ENCODE data around the gene KLHL13.
"Not testable (repeated sequence)": the region's sequence is repeated elsewhere in the genome, so short reads cannot be mapped to it uniquely, and the experiment has no call there.

KLHL13 gene

DNA sequence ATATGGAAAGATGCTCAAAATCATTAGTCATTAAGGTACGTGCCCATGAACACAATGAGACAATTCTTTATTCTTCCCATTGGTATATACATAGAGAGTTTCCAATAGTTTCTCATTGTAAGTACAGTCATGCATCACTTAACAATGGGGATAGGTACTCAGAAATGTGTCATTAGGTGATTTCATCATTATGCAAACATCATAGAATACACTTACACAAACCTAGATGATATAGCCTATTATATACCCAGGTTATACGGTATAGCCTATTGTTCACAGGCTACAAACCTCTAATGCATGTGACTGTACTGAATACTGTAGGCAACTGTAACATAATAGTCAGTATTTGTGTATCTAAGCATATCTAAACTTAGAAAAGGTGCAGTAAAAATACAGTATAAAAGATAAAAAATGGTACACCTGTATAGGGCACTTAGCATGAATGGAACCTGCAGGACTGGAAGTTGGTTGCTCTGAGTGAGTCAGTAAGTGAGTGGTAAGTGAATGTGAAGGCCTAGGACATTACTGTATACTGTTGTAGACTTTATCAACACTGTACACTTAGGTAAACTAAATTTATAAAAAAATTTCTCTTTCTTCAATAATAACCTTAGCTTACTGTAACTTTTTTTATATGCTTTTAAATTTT, 49.6 kb downstream of the KLHL13 start:
- no peak for DNase-seq

DNA sequence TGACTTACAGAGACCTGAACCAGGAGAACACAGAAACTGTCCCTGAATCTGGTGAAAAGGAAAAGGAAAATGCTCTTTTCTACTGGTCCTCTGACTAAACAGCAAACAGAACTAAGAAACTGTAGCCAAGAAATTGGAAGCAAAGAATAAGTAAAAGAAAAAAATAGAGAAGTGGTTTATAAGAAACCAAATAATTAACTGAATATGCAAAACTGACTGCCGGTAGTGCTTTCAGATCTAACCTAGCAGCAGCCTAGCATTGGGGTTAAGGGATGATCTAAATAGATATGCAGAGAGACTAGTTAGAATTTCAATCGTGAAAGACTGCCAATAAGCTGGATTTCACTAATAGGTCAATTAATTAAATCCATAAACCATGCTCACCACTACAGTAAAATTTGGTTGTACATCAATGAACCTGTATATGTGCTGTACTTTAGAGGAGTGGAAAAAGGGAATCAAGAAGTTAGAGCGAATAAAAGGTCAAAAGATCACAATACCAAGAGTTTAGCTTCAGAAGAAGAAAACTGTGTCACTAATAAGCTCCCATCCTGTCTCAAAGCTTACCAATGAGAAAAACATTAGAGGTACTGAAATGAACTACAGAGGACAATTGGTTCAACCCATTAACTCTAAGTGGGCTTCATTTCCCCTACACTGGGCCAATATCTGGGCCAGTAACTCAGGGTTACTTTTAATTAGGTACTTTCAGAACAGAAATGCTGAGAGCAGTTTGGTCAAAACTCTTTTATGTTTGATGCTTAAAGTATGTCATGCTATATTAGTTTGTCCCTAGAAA, 53.6 kb downstream of the KLHL13 start:
- no peak for DNase-seq

DNA sequence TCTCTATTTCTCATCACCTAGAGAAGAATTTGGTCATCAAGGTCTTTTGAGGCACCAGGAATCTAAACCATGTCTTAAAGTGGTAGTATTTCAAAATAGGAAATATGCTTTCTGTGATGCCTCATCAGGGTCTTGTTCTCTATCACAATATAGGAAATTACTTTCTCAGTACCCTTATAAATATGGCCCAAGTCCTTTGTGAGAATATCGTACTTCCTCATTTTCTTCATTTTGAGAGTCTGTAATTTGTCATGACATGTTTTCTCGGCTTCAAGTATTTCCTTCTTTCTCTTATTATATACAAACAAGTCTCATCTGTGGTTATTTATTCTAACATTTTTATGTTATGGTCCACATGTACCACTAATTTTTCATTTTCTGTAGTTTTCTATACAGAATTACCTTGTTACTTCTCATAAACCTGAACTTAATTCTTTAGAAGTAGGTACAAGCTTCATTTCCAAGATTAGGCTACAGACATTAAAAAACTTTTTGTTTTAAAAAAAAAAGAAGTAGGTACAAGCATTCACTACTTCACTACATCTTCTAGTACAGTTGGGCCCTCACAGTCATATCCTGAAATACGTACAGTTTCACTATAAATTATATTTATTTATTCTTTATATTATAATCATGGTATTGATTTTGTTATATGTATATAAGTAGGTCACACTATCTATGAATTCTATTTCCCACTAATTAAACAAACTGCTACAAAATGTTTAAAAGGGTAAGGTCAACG, 54.4 kb downstream of the KLHL13 start:
- no peak for DNase-seq

DNA sequence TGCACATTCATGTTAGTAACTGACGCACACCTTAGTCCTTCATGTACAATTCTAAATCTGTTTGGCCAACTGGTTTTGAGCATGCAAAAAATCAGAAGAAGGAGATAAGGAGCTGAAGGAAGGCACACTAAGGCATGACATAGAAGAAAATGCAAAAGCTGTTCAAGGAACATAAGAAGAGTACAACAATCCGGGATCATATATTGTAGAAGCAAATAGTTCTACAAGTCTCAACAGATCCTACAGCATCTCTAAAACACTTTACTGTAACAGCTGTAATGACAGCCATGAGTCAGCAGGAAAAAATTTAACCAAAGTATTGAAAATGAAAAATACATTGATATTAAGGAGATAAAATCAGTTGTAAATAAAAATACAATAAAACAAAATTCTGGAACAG, 57.7 kb downstream of the KLHL13 start:
- DNase-seq, result no peak

DNA sequence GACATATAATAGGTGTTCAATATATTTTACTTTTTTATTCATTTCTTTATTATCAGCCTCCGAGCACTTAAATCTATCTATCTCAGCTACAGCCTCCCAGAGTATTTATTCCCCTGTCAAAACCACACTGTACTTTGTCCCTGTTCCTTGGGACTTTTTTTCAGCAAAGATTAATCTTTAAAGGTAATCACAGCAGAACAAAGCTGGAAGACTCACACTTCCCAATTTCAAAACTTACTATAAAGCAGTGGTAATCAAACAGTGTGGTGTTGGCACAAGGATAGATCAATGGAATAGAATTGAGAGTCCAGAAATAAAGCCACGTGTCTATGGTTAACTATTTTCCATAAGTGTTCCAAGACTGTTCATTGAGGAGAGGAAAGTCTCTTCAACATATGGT, 59.7 kb downstream of the KLHL13 start:
- DNase-seq, result no peak

DNA sequence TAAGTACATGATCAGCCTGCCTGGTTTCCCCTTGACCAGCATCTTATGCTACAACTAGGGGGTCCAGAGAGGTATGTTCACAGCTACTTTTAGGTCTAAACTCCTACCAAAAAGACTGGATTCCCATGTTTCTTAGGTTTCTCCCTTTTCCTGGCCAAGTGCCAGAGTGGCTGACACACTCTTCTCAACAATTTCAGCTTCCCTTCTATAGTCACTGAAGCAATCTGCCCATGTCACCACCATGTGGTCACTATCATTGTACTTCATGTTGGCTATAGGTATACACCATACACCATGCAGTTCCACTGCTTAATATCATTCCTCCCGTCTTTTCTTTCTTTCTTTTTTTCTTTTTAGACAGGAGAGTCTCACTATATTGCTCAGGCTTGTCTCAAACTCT, 66.9 kb downstream of the KLHL13 start:
- DNase-seq, result no peak

DNA sequence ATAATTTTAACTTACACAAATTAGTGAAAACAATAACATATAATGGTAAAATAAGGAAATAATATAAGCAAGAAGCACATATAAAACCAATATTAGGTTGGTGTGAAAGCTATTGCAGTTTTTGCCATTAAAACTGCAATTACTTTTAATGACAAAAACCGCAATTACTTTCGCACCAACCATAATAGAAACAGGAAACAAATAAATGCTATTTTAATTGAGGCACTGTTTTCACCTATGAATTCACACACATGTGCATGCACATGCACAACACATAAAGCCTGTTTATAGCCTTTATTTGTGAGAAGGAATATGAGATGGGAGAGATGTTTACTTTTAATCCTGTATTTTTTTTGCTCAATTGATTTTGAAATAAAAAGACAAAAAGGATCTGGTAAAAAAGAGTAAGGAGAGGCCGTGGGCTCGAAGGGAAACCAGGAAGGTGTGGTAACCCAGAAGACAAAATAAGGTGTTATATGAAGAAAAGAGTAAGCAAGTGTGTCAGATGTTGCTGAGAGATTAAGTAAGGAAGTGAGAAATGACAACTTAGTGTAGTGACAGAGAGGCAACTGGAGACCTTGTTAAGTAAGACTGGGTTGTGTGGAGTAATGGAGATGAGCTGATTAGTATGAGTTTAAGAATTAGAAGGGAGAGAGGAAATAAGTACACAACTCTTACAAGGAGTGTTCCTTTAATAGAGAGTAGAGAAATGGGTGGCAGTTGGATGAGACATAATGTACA, 69.0 kb downstream of the KLHL13 start:
- DNase-seq, result no peak

DNA sequence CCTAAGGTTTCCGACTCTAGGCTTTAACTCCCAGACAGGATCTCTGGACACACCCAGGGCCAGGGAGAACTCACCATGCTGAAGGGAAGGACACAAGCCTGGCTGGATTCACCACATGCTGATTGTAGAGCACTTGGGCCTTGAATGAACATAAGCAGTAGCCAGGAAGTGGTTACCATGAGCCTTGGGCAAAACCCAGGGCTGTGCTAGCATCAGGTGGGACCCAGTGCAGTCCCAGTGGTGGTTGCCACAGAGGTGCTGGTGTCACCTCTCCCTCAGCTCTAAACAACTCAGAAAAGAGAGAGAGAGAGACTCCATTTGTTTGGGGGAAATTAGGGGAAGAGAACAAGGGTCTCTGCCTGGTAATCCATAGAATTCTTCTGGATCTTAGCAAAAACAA, 77.0 kb downstream of the KLHL13 start:
- no peak for DNase-seq

DNA sequence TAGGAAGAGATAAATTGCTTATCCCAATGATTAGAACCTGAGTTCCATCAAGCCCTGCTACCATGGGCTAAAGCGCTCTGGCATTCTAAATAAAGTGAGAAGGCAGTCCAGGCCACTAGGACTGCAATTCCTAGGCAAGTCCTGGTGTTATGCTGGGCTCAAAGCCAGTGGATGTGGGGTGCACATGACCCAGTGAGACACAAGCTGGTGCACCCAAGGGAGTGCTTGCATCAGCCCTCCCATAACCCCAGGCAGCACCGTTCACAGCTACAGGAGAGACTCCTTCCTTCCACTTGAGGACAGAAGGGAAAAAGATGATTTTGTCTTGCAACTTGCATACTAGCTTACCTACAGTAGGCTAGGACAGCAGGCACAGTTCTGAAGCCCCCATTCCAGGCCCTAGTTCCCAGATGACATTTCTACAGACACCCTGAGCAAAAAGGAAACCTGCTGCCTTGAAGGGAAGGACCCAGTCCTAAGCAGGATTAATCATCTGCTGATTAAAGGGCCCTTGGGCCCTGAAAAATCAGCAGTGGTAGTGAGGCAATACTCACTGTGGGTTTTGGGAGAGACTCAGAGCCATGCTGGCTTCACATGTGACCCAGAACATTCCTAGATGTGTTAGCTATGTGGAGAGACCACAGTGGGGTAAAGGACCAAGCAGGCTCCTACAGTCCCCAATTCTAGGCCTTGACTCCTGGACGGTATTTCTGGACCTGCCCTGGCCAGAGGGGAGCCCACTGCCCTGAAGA, 77.8 kb downstream of the KLHL13 start:
- DNase-seq, result no peak

DNA sequence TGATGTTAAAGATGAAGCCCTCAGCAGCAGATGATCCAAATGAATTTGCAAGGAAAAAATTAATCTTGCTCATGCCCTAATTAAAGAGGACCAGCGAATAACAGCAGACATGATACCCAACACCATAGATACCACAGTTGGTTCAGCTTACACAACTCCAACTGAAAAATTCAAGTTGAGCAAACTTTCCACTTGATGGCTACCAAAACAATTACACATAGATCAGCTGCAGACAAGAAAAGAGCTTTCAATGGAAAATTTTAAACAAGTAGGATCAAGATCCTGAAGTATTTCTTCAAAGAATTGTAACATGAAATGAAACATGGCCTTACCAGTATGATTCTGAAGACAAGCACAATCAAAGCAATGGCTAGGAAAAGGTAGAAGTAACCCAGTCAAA, 90.0 kb downstream of the KLHL13 start:
- no peak for DNase-seq

DNA sequence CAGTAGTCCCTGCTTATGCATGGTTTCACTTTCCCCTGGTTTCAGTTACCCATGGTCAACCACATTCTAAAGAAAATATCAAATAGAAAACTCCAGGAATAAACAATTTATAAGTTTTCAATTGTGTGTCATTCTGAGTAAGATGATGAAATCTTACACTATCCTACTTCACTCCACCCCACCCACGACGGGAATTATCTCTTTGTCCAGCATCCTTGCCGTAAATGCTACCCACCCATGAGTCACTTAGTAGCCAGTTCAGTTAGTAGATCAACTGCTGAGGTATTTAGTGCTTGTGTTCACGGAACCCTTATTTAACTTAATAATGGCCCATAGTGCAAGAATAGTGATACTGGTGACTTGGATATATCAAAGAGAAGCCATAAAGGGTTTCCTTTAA, 91.4 kb downstream of the KLHL13 start:
- DNase-seq, result no peak

DNA sequence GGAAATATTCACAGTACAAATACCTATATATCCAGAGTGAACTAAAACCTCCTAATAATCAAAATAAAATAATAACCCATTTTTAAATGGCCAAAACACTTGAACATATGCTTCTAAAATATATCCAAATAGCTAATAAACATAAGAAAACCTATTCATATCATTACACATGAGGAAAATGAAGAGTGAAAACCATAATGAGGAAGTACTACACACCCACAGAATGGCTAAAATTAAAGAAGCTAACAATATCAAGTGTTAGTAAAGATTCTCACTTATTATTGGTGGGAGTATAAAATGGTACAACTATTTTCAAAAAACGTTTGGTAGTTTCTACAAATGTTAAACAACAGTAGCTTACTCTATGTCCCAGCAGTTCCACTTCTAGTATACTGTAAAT, 92.1 kb downstream of the KLHL13 start:
- no peak for DNase-seq

DNA sequence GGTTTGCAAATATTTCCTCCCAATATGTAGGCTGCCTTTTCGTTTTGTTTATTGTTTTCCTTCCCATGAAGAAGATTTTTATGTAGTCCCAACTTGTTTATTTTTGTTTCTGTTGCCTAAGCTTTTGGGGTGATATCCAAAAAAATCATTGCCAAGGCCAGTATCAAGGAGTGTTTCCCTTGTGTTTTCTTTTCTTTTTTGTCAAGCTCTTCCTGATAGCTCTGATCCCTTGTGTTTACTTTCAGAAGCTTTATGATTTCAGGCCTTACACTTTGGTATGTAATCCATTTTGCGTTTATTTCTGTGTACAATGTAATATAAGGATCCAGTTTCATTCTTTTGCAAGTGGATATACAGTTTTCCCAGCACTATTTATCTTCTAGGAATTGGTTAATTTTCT, 93.9 kb downstream of the KLHL13 start:
- DNase-seq, result no peak

DNA sequence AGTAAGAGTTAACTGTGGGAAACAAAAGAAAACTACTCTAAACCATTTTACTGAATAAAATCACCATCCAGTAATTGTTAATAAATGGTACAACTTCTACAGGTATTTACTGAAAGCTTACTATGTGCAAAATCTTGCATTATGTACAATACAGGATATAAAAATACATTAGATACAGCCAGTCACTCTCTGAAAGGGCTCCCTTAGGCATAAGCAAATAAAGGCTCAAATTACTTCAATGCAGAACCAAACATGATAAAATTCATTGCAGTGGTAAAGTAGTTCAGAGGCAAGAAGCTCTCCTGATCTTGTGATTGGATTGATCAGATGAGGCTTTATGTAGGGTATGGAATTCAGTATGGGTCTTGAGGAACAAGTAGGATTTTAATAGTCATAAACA, 100.2 kb downstream of the KLHL13 start:
- DNase-seq, result no peak

DNA sequence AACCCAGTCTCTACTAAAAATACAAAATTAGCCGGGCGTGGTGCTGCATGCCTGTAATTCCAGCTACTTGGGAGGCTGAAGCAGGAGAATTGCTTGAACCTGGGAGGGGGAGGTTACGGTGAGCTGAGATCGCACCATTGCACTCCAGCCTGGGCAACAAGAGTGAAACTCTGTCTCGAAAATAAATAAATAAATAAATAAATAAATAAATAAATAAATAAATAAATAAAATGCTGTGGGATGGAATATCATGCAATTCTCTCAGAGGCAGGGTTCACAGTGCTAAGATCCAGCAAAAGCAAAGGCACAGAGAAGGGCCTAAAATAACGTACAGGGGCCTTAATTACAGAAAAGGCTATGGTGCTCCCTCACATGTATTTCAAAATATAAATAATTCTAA, 114.2 kb downstream of the KLHL13 start:
- DNase-seq, result not testable (repeated sequence)

DNA sequence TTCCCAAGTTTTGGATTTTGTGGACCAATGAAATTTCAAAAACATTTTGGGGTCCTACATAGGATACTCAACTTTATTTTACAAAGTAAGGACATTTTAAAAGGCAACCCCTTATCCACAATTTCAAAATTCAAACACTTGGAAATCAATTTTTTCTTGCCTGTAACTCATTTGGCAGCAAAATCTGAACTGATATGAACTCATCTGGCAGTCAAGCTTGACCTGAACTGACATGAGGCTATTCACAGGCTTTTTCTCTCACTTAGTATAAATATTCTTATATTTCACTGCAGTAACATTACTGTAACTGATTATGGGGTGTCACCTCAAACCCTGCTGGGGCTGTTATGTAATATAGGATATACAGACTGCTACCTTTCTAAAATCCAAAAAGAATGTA, 116.1 kb downstream of the KLHL13 start:
- no peak for DNase-seq

DNA sequence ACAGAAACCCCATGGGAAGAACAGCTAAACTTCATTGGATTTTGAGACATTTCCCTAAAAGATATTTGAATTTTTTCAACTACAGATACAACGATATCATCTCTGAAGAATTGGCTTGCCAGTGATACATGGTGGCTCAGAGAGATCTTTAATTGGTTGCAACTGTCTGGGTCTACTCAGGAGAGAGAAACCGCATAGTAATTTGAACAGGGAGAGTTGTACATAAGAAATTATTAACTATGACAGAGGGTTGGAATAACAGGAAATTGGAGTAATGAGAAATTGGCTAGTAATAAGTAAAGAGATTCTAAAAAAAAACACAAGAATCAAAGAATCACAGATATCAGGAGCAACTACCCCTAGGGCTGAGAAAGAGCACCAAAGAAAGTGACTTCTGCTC, 118.4 kb downstream of the KLHL13 start:
- DNase-seq, result no peak

DNA sequence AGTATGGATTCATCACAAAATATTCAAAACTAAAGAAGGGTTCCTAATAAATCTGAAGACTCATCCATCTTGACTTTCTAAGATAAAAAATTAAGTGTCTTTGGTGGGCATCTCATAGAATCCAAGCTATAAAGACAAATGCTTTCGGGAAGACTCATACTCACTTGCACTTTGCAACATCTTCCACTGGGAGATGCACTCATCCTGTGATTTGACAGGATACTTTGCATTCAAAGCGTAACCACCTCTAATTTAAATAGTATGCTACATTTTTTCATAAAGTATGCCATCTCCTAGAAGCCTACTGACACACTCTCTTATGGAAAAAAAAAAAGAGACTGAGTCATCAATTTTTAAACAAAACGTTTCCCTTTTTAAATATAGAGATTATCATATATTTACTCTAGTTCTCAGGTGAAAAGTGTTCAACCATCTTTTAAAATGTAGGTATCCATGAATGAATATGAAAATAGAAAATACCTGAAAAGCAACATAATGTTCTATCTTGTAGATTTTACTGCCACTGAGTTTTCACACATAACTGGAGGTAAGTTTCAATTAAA, 119.6 kb downstream of the KLHL13 start:
- no peak for DNase-seq

DNA sequence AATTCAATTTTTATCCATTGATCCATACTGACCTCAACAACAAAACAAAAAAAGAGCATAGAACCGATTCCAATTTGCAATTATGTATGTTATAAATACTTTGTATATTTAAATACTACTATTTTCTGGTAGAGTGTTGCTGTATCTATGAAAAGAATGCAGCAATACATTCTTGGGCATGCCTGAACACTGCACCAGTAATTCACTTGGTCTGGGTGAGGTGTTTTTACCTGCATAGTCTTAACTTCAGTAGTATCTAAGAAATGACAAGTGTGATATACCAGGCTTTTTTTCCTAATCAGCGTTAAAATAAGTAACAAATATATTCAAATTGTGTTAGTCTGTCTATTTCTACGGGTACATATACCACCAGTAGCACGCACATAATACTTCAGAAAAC, 120.2 kb downstream of the KLHL13 start:
- no peak for DNase-seq

DNA sequence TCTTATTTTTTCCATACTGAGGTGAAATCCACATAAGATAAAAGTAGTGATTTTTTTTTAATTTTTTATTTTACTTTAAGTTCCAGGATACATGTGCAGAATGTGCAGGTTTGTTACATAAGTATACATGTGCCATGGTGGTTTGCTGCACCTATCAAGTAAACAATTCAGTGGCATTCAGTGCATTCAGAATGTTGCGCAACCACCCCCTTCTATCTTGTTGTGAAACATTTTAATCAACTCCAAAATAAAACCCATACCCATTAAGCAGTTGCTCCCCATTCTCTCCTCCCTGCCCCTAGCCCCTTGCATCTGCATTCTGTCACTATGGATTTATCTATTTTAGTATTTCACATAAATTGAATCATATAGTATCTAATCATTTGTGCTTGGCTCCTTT, 121.2 kb downstream of the KLHL13 start:
- no peak for DNase-seq

DNA sequence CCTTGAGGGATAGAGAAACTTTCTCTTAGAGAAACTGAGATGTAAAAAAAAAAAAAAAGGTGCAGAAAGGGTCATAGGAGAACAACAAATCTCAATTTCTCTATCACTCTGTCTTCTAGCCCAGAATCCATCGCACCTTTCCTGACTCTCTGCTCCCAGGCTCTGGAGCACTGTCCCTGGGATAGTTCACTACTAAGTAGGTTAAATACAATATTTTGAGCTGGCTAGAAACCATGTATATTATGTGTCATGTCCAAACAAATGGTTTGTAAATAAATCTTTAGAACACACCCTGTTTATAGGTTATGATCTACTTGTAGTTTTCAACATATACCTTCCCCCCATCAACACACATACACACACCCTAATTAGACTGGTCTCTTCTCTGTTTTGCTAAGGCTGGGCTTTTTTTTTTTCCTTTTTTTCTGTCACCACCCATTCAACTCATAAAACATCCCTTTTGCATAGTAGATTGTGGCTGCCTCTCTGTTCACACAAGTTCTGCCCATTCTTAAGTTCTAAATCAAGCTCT, 124.4 kb downstream of the KLHL13 start:
- DNase-seq, result no peak

DNA sequence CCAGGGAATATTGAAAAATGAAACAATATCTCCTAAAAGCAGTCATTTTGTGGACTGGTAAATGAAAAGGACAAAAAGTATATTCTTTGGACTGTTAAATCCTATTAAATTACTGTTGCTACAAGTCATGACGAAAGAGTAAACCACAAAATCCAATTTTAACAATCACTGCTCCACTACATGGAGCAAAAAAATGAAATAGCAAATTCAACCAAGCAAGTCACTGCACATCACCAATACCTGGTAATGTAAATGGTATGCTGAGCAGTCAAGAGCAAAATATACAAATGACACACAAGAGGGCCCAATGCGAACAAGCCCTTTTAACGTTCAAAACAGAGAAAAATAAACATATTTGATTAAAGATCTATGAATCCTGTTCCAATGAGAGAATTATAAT, 126.2 kb downstream of the KLHL13 start:
- no peak for DNase-seq
